ENCODE results near the gene NTN1. TPM values are rescaled to one million over a fixed set of nuclear protein-coding genes. Genes with fewer than 3 reads are reported as not detected.
A peak's percentile ranks its signal among the peaks of the same experiment; 100 is the strongest.

Gene NTN1
- total and polyA plus RNA-seq, 2 of the 13 experiments (the other 11 are each of a cell fraction or from before 2014, with no cell fraction given) = 0.04 to 0.05 TPM

DNA sequence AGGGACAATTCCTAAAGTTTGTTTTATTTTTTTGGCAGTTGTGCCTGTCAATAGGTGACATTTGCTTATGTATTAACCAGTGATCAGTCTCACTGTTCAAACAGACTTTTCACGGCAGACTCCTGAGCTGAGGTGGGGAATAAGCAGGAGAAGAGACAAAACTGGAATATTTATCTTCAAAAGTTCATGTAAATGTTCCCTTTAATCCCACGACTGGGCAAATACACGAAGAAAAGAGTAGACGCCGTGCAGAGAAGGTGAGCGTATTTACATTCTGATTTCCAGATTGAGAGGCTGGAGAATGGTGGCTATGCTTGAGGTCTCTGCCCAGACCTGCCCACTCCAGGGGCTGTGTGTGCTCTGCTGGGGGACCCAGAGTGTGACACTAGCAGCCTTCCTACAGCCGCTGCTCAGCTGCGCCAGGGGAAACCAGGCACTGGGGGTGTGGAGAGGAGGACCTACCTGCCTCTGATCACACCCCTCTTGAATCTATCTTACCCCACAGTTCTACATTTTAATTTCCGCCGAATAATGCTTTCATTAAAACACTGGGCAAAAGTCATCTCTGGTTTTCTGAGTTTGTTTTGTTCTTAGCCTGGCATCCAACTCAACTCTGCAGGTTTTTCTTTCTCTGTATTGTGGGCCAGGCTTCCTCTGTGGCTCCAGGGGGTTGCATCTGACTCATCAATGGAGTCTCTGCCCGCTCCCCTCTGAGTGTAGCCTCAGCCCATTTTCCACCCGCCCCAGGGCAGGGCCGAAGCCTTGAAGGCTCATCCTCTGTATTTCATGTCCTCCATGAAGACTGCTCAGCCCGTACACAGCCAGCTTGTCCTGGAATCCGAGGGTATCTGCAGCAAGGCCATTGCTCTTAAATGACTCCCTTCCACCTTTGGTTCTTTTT lies 237.1 kb downstream of the NTN1 start:
- DNase-seq (ENCODE audit: low spot score) (peak; percentile 67), ATAC-seq (peak; percentile 85)
- in situ Hi-C loops (cut with HindIII; ENCODE audit: extremely low pct_ligation_motif_present, low pct_unique_long_range_greater_than_20kb) = no loop called here
- TF ChIP-seq, protein P1, sequence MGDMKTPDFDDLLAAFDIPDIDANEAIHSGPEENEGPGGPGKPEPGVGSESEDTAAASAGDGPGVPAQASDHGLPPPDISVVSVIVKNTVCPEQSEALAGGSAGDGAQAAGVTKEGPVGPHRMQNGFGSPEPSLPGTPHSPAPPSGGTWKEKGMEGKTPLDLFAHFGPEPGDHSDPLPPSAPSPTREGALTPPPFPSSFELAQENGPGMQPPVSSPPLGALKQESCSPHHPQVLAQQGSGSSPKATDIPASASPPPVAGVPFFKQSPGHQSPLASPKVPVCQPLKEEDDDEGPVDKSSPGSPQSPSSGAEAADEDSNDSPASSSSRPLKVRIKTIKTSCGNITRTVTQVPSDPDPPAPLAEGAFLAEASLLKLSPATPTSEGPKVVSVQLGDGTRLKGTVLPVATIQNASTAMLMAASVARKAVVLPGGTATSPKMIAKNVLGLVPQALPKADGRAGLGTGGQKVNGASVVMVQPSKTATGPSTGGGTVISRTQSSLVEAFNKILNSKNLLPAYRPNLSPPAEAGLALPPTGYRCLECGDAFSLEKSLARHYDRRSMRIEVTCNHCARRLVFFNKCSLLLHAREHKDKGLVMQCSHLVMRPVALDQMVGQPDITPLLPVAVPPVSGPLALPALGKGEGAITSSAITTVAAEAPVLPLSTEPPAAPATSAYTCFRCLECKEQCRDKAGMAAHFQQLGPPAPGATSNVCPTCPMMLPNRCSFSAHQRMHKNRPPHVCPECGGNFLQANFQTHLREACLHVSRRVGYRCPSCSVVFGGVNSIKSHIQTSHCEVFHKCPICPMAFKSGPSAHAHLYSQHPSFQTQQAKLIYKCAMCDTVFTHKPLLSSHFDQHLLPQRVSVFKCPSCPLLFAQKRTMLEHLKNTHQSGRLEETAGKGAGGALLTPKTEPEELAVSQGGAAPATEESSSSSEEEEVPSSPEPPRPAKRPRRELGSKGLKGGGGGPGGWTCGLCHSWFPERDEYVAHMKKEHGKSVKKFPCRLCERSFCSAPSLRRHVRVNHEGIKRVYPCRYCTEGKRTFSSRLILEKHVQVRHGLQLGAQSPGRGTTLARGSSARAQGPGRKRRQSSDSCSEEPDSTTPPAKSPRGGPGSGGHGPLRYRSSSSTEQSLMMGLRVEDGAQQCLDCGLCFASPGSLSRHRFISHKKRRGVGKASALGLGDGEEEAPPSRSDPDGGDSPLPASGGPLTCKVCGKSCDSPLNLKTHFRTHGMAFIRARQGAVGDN (CRISPR knock-in tag; IDR thresholded peaks at IDR 0.05) = peak; percentile 38; the same call in 1 of the 2 replicates
- TF ChIP-seq ZNF615 (CRISPR knock-in tag; IDR thresholded peaks at IDR 0.05; ENCODE audit: borderline replicate concordance) (no peak), PAWR (CRISPR knock-in tag; IDR thresholded peaks at IDR 0.05; ENCODE audit: borderline replicate concordance) (no peak), HOXA3 (CRISPR knock-in tag; IDR thresholded peaks at IDR 0.05) (peak; percentile 46; the same call in 1 of the 2 replicates), TARDBP (CRISPR knock-in tag; IDR thresholded peaks at IDR 0.05) (0 out of 2 replicates have a peak, but pooled peaks have one; percentile 35), GFI1 (CRISPR knock-in tag; IDR thresholded peaks at IDR 0.05; ENCODE audit: borderline replicate concordance) (0 out of 2 replicates have a peak, but pooled peaks have one; percentile 25), FOXK2 (IDR thresholded peaks at IDR 0.05) (no peak), ZNF207 (IDR thresholded peaks at IDR 0.05; ENCODE audit: borderline replicate concordance) (no peak), TCF7 (IDR thresholded peaks at IDR 0.05; ENCODE audit: low read depth) (peak; percentile 68), PITX1 (CRISPR knock-in tag; IDR thresholded peaks at IDR 0.05) (peak; percentile 87), ZNF788 (CRISPR knock-in tag; IDR thresholded peaks at IDR 0.05; ENCODE audit: borderline replicate concordance) (no peak)
- TF ChIP-seq, protein P2, sequence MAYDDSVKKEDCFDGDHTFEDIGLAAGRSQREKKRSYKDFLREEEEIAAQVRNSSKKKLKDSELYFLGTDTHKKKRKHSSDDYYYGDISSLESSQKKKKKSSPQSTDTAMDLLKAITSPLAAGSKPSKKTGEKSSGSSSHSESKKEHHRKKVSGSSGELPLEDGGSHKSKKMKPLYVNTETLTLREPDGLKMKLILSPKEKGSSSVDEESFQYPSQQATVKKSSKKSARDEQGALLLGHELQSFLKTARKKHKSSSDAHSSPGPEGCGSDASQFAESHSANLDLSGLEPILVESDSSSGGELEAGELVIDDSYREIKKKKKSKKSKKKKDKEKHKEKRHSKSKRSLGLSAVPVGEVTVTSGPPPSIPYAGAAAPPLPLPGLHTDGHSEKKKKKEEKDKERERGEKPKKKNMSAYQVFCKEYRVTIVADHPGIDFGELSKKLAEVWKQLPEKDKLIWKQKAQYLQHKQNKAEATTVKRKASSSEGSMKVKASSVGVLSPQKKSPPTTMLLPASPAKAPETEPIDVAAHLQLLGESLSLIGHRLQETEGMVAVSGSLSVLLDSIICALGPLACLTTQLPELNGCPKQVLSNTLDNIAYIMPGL (CRISPR knock-in tag; IDR thresholded peaks at IDR 0.05; ENCODE audit: borderline replicate concordance in 1 of 2, low read depth in 1 of 2) = no peak
- TF ChIP-seq, protein P3, sequence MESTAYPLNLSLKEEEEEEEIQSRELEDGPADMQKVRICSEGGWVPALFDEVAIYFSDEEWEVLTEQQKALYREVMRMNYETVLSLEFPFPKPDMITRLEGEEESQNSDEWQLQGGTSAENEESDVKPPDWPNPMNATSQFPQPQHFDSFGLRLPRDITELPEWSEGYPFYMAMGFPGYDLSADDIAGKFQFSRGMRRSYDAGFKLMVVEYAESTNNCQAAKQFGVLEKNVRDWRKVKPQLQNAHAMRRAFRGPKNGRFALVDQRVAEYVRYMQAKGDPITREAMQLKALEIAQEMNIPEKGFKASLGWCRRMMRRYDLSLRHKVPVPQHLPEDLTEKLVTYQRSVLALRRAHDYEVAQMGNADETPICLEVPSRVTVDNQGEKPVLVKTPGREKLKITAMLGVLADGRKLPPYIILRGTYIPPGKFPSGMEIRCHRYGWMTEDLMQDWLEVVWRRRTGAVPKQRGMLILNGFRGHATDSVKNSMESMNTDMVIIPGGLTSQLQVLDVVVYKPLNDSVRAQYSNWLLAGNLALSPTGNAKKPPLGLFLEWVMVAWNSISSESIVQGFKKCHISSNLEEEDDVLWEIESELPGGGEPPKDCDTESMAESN (CRISPR knock-in tag; conservative IDR thresholded peaks at IDR 0.05) = no peak

More for the DNA sequence above, 237.1 kb downstream of the NTN1 start:
- ChIA-PET POLR2A (no interaction called here), CTCF (ENCODE audit: low intra/inter-chr PET ratio, low total read pairs) (no interaction called here)
- Histone ChIP-seq H3K27me3 (ENCODE audit: control insufficient read depth in 1 of 2, insufficient read depth in 2 of 2, low read length in 2 of 2) (no peaks in the 10 kb centered on the region), H3K36me3 (replicated peaks in 1 of 2; ENCODE audit: control insufficient read depth in 1 of 2, insufficient read depth in 2 of 2, low read length in 2 of 2) (no peaks in the 10 kb centered on the region), H3K9ac (ENCODE audit: insufficient read depth, low read depth, low read length) (peak overlapping the region; percentile 7; the same call in 1 of the 2 replicates), H4K20me1 (ENCODE audit: insufficient read depth, low read length) (no peaks in the 10 kb centered on the region), H3K27ac (ENCODE audit: extremely low read length, insufficient read depth, low read length) (no peak overlapping the region), H3K79me2 (ENCODE audit: insufficient read depth, low read length) (no peaks in the 10 kb centered on the region), H2AFZ (ENCODE audit: low read length) (no peak overlapping the region), H3K4me2 (ENCODE audit: low read depth, low read length) (peak overlapping the region; percentile 63), H3K4me3 (replicated peaks in 1 of 3; ENCODE audit: insufficient read depth in 1 of 3, low read depth in 2 of 3, low read length in 3 of 3) (peak overlapping the region in 1 of 3 experiments; percentile 30; a peak in 2 of 6 replicates), H3K4me1 (ENCODE audit: insufficient read depth, low read length) (peaks cover 43% of the 10 kb centered on the region), H3K9me3 (ENCODE audit: low read length) (no peaks in the 10 kb centered on the region)
- no TSS peak for BruUV-seq (replicated peaks)
- peak; percentile 77 for FAIRE-seq
- 36% methylated on average over 15 of the region's 15 CpGs for WGBS (ENCODE audit: low lambda C conversion rate)
- intact Hi-C loops (cut with micrococcal nuclease; ENCODE audit: unreplicated experiment) = no loop called here

Measured in HepG2 (cell line).